Mucosa of descending colon (tissue), 3 donors: Measurements from ENCODE around the gene HNRNPLL. TPM values are rescaled to one million over a fixed set of nuclear protein-coding genes. Genes with fewer than 3 reads are reported as not detected.
"Not testable (repeated sequence)": the region's sequence is repeated elsewhere in the genome, so short reads cannot be mapped to it uniquely, and the experiment has no call there.

ENCODE experiments used
- ATAC-seq: fragments of 200-7000 bp; cut with Tn5 transposase; one replicate; pipeline ENCODE4 v1.9.1; 2020; ENCODE audit warnings: mild to moderate bottlenecking, moderate library complexity
- DNase-seq, 3 donors: peaks; one replicate each; pipeline ENCODE4 v3.0.0-alpha.2; 2020
- H3K36me3 ChIP-seq: fragments of 200-600 bp; one replicate; pipeline ENCODE4 v1.8.0; 2021; ENCODE audit warnings: low read depth, mild to moderate bottlenecking
- H3K4me1 ChIP-seq: fragments of 200-600 bp; one replicate; pipeline ENCODE4 v1.8.0; 2021; ENCODE audit warnings: low read depth, mild to moderate bottlenecking
- H3K4me3 ChIP-seq: fragments of 200-600 bp; one replicate; pipeline ENCODE4 v1.8.0; 2021; ENCODE audit warnings: mild to moderate bottlenecking
- H3K9me3 ChIP-seq: fragments of 200-600 bp; one replicate; pipeline ENCODE4 v1.8.0; 2021; ENCODE audit warnings: mild to moderate bottlenecking
- intact Hi-C, 2 donors: fragments of 100-400 bp; cut with DNase I in 1 of 2; cut with micrococcal nuclease in 1 of 2; formaldehyde crosslinking; loops; one replicate each; pipeline versions ENCODE4 v1.11.0 to v1.11.1; 2022; cut with DNase I, micrococcal nuclease
- total RNA-seq, 3 donors: library from RNA; stranded (reverse); fragmentation: NEBNext Ultra II Directional in 2 of 3; extraction: Animal tissue kit (Norgen Biotek cat#: 25700) in 2 of 3; gene quantifications; one replicate each; pipeline versions ENCODE4 v1.2.1 to v1.2.4, GENCODE V29; 2021 to 2023
- TF ChIP-seq, protein P1 (sequence below): fragments of 200-600 bp; IDR thresholded peaks from one replicate; pipeline ENCODE4 v1.8.0; 2022; ENCODE audit warnings: antibody characterized with exemption, mild to moderate bottlenecking
- donor health status: DM: no; HTN: no; CAD: no; lungs with moderate emphysema.
- donor health status: DM: no; HTN: no; CAD: no.
- donor health status: DM: no; HTN: yes; CAD: no.

HNRNPLL gene
- total RNA-seq, 3 donors from 2014 or later, result 45.5 to 68.2 (median 49.6) TPM

DNA sequence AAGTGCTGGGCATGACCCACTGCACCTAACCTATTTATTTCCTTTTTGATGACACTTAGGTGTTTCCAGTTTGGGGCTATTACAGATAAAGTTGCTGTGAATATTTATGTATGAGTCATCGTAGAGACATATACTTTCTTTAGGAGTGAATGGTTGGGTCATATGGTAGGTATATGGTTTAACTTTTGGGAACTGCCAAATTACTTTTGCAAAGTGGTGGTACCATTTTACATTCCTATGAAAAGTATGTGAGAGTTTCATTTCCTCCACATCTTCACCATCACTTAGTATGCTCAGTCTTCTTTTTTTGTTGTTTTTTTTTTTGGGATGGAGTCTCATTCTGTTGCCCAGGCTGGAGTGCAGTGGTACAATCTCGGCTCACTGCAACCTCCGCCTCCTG lies 56.1 kb downstream of the HNRNPLL start:
- Histone ChIP-seq H3K4me3 (no peak overlapping the region), H3K36me3 (no peaks in the 10 kb centered on the region), H3K9me3 (no peaks in the 10 kb centered on the region), H3K4me1 (no peaks in the 10 kb centered on the region)
- ATAC-seq (no peak), DNase-seq (no peak)
- intact Hi-C loops, result no loop called here
- TF ChIP-seq, protein P1, sequence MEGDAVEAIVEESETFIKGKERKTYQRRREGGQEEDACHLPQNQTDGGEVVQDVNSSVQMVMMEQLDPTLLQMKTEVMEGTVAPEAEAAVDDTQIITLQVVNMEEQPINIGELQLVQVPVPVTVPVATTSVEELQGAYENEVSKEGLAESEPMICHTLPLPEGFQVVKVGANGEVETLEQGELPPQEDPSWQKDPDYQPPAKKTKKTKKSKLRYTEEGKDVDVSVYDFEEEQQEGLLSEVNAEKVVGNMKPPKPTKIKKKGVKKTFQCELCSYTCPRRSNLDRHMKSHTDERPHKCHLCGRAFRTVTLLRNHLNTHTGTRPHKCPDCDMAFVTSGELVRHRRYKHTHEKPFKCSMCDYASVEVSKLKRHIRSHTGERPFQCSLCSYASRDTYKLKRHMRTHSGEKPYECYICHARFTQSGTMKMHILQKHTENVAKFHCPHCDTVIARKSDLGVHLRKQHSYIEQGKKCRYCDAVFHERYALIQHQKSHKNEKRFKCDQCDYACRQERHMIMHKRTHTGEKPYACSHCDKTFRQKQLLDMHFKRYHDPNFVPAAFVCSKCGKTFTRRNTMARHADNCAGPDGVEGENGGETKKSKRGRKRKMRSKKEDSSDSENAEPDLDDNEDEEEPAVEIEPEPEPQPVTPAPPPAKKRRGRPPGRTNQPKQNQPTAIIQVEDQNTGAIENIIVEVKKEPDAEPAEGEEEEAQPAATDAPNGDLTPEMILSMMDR, result no peak

DNA sequence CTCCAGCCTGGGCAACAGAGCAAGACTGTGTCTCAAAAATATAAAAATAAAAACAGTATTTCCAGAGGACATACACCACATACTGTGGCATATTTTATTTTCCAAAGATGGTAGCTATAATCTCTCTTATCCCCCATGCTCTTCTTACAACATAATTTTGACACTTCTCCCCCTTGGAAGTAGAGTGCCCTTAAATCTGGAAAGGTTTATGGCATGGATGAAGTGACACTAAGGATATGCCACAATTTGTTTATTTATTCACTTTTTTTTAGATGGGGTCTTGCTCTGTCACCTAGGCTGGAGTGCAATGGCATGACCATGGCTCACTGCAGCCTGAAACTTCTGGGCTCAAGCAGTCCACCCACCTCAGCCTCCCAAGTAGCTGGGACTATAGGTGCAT lies 56.7 kb downstream of the HNRNPLL start:
- no peaks in the 10 kb centered on the region for H3K9me3 ChIP-seq
- no peak overlapping the region for H3K4me3 ChIP-seq
- ATAC-seq, result no peak
- DNase-seq, result no peak
- intact Hi-C loops, result no loop called here
- TF ChIP-seq, protein P1, result no peak
- no peaks in the 10 kb centered on the region for H3K36me3 ChIP-seq
- peaks cover 4% of the 10 kb centered on the region for H3K4me1 ChIP-seq

DNA sequence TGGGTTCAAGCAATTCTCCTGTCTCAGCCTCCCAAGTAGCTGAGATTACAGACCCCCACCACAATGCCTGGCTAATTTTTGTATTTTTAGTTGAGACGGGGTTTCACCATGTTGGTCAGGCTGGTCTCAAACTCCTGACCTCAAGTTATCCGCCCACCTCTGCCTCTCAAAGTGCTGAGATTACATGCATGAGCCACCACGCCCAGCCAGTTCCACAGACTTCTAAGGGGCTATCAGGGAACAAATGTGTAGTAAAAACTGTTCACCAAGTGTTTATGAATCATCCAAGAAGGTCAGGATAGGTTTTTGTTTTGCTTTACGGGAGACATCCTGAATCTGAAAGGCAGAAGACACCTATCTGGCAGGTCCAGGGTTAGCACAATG lies 60.5 kb downstream of the HNRNPLL start:
- ATAC-seq, intact Hi-C loops: not testable (repeated sequence)

DNA sequence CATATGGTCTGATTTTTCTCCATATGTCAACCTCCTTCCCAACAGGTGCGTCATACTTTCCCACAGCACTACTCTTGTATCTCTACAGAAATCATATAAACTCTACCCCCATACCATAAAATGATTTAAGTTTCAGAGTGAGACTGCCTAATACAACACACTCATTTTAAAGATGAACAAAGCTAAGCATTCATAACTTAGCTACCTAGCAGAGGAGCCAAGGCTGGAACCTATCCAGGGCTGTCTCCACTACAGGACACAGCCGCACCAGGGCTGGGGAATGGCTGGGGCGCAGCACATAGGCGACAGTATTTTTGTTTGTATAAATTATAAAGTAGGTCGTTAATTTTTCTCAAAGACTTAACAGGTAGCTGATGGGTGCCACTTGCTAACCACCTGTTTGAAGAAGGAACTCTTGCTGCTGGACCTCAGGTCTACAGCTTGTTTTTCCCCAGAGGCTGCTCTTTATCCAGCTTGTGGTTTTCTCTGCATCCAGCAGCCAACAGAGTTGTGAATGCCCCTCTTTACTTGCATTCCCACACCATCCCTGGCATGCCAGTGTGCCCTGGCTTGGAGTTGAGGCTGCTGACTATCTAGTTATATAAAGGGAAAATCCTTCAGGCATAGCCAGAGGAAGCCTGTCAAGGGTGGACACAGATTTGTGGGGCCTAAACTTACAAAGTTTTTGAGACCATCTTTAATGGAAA lies 62.0 kb downstream of the HNRNPLL start:
- Histone ChIP-seq H3K4me1 (peaks cover 9% of the 10 kb centered on the region), H3K9me3 (no peaks in the 10 kb centered on the region), H3K36me3 (no peaks in the 10 kb centered on the region), H3K4me3 (no peak overlapping the region)
- TF ChIP-seq, protein P1, result no peak
- intact Hi-C loops, result no loop called here
- ATAC-seq (peak; percentile 74), DNase-seq (peak in 1 of 3 donors; percentile 46)

More for the DNA sequence above, 60.5 kb downstream of the HNRNPLL start:
- H3K36me3 ChIP-seq, H3K4me3 ChIP-seq, DNase-seq, H3K4me1 ChIP-seq, H3K9me3 ChIP-seq: not testable (repeated sequence)

DNA sequence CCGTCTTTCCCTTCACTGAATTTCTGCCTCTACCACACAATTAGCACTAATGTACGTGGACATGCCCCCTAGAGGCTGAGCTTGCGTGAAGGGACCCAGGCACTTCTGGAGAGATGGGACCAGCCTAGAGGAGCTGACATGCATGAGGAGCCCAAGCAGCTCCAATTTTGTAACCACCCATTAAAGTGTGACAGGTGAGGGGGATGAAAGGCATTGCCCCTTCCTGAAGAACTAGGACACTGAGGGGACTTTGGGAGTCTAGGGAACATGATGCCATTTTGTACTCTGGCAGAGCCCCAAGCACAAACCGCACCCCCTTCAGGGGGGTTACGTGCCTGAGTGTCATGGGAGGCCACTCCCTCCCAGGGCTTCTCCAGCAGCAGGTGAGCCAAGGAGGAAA lies 63.6 kb downstream of the HNRNPLL start:
- intact Hi-C loops, result loop anchor here in 1 of 2 donors (10.0 kb wide), 1 partner anchor 196 kb away; no protein-coding TSS in a partner anchor
- TF ChIP-seq, protein P1, result no peak
- H3K4me1 ChIP-seq, result peaks cover 14% of the 10 kb centered on the region
- no peak overlapping the region for H3K4me3 ChIP-seq
- no peaks in the 10 kb centered on the region for H3K9me3 ChIP-seq
- no peaks in the 10 kb centered on the region for H3K36me3 ChIP-seq
- ATAC-seq (no peak), DNase-seq (no peak)

DNA sequence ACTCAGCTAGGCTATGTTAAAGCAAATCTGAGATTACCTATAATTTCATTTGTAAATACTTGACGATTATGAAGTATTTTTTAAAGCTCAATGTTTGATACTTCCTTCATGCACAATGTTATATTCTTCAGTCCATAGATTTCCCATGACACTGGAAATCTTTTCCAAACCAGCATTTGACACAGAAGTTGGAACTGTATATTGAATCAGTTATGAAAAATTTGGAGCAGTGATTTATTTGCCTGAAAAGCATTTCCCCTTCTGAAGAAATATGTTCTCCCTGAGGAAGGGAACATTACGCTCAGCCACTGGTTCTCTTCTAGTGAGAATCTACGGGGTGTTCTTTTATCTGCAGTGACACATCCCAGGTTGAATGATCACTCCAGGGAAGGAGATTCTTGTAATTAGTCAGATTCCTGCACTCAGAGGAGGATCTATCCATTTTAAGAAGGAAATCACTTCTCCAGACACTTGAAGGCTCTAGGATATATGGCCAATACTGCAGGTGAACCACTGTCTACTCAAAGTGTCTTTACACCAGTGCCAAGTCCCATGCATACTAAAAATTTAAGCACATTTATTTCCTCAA lies 64.7 kb downstream of the HNRNPLL start:
- DNase-seq, result no peak
- Histone ChIP-seq H3K36me3 (no peaks in the 10 kb centered on the region), H3K4me3 (no peak overlapping the region), H3K9me3 (no peaks in the 10 kb centered on the region), H3K4me1 (peaks cover 14% of the 10 kb centered on the region)
- no peak for ATAC-seq
- intact Hi-C loops, result loop anchor here in 1 of 2 donors (10.0 kb wide), 1 partner anchor 197 kb away; no protein-coding TSS in a partner anchor
- TF ChIP-seq, protein P1, result no peak

DNA sequence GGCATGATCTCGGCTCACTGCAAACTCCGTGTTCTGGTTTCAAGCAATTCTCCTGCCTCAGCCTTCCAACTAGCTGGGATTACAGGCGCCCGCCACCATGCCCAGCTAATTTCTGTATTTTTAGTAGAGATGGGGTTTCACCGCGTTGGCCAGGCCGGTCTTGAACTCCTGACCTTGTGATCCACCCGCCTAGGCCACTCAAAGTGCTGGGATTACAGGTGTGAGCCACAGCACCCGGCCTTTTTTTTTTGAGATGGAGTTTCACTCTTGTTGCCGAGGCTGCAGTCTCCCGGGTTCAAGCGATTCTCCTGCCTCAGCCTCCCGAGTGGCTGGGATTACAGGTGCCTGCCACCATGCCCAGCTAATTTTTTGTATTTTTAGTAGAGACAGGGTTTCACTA lies 65.4 kb downstream of the HNRNPLL start:
- H3K4me3 ChIP-seq, ATAC-seq, H3K9me3 ChIP-seq, H3K36me3 ChIP-seq, DNase-seq: not testable (repeated sequence)
- peaks cover 14% of the 10 kb centered on the region for H3K4me1 ChIP-seq
- intact Hi-C loops, result loop anchor here in 1 of 2 donors (10.0 kb wide), 1 partner anchor 198 kb away; no protein-coding TSS in a partner anchor
